OCI-LY3 (cell line): ENCODE results near the gene TEX261.

ENCODE experiments used
- H2AFZ ChIP-seq: fragments of 200-600, 300-600 bp; shearing (Covaris generic); 2 replicates; pipeline ENCODE4 v1.6.0; 2014; ENCODE audit warnings: antibody characterized with exemption, low read depth, low read length
- H3K27ac ChIP-seq: fragments of 200-600, 300-600 bp; sonication (generic); 2 replicates; pipeline ENCODE4 v1.5.1; 2014; ENCODE audit warnings: mild to moderate bottlenecking, low read length, moderate library complexity, mixed read lengths
- H3K27me3 ChIP-seq: fragments of 200-600, 300-600 bp; sonication (generic); 2 replicates; pipeline ENCODE4 v1.6.1; 2014; ENCODE audit warnings: low read depth, low read length, mixed read lengths
- H3K36me3 ChIP-seq: fragments of 200-600, 300-600 bp; sonication (generic); replicated peaks from 2 replicates; pipeline ENCODE3; 2014; ENCODE audit warnings: low read depth, low read length, mixed read lengths
- H3K4me1 ChIP-seq: fragments of 300-600, 200-600 bp; sonication (generic); 2 replicates; pipeline ENCODE4 v1.6.1; 2014; ENCODE audit warnings: low read length, mixed read lengths
- H3K4me2 ChIP-seq: fragments of 200-600, 300-600 bp; sonication (generic); 2 replicates; pipeline ENCODE4 v1.6.1; 2014; ENCODE audit warnings: low read length, mixed read lengths
- H3K4me3 ChIP-seq: fragments of 300-600, 200-600 bp; sonication (generic); 2 replicates; pipeline ENCODE4 v1.5.1; 2014; ENCODE audit warnings: antibody characterized with exemption, mild to moderate bottlenecking, low read length, moderate library complexity
- H3K79me2 ChIP-seq: fragments of 300-600, 200-600 bp; shearing (Covaris generic); 2 replicates; pipeline ENCODE4 v1.6.1; 2014; ENCODE audit warnings: mild to moderate bottlenecking, low read length, mixed read lengths
- H3K9ac ChIP-seq: fragments of 300-600, 200-600 bp; shearing (Covaris generic); 2 replicates; pipeline ENCODE4 v1.6.0; 2014; ENCODE audit warnings: mild to moderate bottlenecking, low read length, moderate library complexity
- H3K9me3 ChIP-seq: fragments of 200-600, 300-600 bp; shearing (Covaris generic); 2 replicates; pipeline ENCODE4 v1.6.1; 2014; ENCODE audit warnings: low read length, mixed read lengths; ENCODE audit not compliant: insufficient read depth
- H4K20me1 ChIP-seq: fragments of 200-600, 300-600 bp; sonication (generic); 2 replicates; pipeline ENCODE4 v1.6.1; 2016; ENCODE audit warnings: low read length, mixed read lengths; ENCODE audit not compliant: insufficient read depth
- CTCF ChIP-seq: fragments of 200-600, 300-600 bp; sonication (generic); IDR thresholded peaks from 2 replicates; pipeline ENCODE4 v1.5.1; 2014; ENCODE audit warnings: antibody characterized with exemption, low read length, low read depth
- EZH2phosphoT487 ChIP-seq: fragments of 200-600 bp; shearing (Covaris generic); IDR thresholded peaks from 2 replicates; pipeline ENCODE4 v1.6.1; 2018; ENCODE audit warnings: antibody characterized with exemption, mixed run types, low read depth

TEX261 gene

DNA sequence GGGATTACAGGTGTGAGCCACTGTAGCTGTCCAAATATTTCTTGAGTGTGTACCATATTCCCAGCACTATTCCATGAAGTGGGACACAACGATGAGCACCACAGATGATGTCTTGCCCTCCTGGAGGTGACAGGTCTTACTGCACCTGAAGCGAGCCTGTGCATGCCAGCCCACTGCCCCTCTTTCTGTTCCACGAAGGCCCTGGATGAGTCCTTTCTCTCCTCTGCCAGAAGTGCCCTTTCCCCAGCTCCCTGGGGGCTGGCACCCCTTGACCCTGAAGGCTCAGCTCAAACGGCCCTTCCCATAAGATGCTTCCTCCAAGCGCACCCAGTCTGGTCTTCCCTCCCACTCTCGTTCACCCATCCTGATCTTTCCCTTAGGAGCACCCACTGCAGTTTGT is 53.5 kb downstream of the TEX261 start:
- Histone ChIP-seq H3K36me3 (no peaks in the 10 kb centered on the region), H3K79me2 (no peaks in the 10 kb centered on the region), H3K27ac (no peak overlapping the region), H2AFZ (no peak overlapping the region), H3K4me1 (no peaks in the 10 kb centered on the region), H3K4me2 (no peak overlapping the region), H3K9me3 (no peaks in the 10 kb centered on the region), H3K9ac (no peak overlapping the region), H3K27me3 (no peaks in the 10 kb centered on the region), H4K20me1 (no peaks in the 10 kb centered on the region), H3K4me3 (no peak overlapping the region)
- TF ChIP-seq CTCF, result no peak
- TF ChIP-seq EZH2phosphoT487, result no peak

DNA sequence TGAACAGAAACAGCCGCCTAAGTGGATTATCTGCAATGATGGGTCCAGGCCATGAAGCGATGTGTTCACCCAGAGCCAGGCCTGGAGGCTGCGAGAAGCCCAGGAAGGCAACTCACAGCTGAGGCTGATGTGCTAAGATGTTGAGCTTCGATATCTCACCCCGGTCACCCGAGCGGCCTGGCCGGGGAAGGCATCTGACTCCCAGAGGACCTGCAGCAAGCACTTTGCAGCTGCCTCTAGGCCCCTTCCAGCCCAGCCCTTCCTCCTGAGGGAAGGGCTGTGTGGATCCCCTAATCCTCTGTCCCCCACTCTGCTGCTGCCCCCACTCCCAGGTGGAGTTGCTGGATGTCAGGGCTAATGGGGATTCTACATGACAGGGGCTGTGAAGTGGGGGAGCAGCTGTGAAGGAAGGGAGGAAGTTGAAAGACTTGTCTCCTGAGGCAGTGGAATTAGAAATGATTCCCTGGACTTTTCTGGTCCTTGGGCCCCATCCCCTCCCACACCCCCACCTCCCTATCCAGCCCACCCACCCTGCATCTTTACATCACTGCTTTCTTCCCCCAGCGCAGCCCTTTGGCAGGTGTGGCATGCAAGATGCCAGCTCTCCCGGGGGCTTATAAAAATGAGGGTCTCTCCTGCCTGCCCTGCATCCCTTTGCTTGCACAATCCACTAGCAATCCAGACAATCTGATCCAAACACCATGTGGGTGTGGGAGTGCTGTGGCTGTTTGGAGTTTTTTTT is 54.7 kb downstream of the TEX261 start:
- no peak overlapping the region for H3K9ac ChIP-seq
- H3K4me3 ChIP-seq, result no peak overlapping the region
- H3K4me2 ChIP-seq, result no peak overlapping the region
- no peak overlapping the region for H2AFZ ChIP-seq
- H3K4me1 ChIP-seq, result no peaks in the 10 kb centered on the region
- H3K27ac ChIP-seq, result no peak overlapping the region
- no peaks in the 10 kb centered on the region for H3K36me3 ChIP-seq
- no peaks in the 10 kb centered on the region for H3K9me3 ChIP-seq
- TF ChIP-seq EZH2phosphoT487, result no peak
- TF ChIP-seq CTCF, result no peak
- no peaks in the 10 kb centered on the region for H4K20me1 ChIP-seq
- H3K27me3 ChIP-seq, result peaks cover 4% of the 10 kb centered on the region
- H3K79me2 ChIP-seq, result no peaks in the 10 kb centered on the region

GRCh38 chr2:70939001-70939838 is 55.5 kb downstream of the TEX261 start:
- H2AFZ ChIP-seq, result no peak overlapping the region
- no peaks in the 10 kb centered on the region for H3K36me3 ChIP-seq
- H3K27ac ChIP-seq, result no peak overlapping the region
- no peaks in the 10 kb centered on the region for H3K4me1 ChIP-seq
- no peak overlapping the region for H3K9ac ChIP-seq
- no peaks in the 10 kb centered on the region for H4K20me1 ChIP-seq
- no peaks in the 10 kb centered on the region for H3K9me3 ChIP-seq
- H3K4me3 ChIP-seq, result no peak overlapping the region
- TF ChIP-seq EZH2phosphoT487, result no peak
- H3K4me2 ChIP-seq, result no peak overlapping the region
- H3K27me3 ChIP-seq, result peaks cover 9% of the 10 kb centered on the region
- H3K79me2 ChIP-seq, result no peaks in the 10 kb centered on the region

DNA sequence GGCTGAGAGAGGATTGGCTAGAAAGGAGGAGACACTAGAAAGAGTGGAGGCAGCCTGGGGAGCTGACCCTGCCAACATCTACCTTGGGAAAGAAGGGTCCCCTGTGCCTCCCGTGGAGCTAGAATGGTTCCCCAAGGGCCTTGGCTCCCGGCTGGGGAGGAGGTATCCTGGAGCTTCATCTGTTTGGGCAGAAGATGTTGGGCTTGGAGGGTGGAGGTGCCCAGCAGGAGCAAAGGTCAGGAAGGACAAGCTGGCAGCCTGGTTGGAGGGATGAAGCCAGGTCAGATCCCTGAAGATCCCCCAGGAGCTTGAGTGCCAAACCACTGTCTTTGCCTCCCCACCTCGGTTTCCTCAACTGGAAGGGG is 56.1 kb downstream of the TEX261 start:
- no peaks in the 10 kb centered on the region for H3K4me1 ChIP-seq
- no peaks in the 10 kb centered on the region for H3K36me3 ChIP-seq
- H3K4me3 ChIP-seq, result no peak overlapping the region
- H3K4me2 ChIP-seq, result no peak overlapping the region
- no peak for TF ChIP-seq EZH2phosphoT487
- no peak for TF ChIP-seq CTCF
- no peaks in the 10 kb centered on the region for H3K79me2 ChIP-seq
- H3K27me3 ChIP-seq, result peaks cover 9% of the 10 kb centered on the region
- H4K20me1 ChIP-seq, result no peaks in the 10 kb centered on the region
- no peaks in the 10 kb centered on the region for H3K9me3 ChIP-seq
- no peak overlapping the region for H3K9ac ChIP-seq
- no peak overlapping the region for H2AFZ ChIP-seq
- no peak overlapping the region for H3K27ac ChIP-seq
